ENCODE measurements around the gene UBE4A.

DNA sequence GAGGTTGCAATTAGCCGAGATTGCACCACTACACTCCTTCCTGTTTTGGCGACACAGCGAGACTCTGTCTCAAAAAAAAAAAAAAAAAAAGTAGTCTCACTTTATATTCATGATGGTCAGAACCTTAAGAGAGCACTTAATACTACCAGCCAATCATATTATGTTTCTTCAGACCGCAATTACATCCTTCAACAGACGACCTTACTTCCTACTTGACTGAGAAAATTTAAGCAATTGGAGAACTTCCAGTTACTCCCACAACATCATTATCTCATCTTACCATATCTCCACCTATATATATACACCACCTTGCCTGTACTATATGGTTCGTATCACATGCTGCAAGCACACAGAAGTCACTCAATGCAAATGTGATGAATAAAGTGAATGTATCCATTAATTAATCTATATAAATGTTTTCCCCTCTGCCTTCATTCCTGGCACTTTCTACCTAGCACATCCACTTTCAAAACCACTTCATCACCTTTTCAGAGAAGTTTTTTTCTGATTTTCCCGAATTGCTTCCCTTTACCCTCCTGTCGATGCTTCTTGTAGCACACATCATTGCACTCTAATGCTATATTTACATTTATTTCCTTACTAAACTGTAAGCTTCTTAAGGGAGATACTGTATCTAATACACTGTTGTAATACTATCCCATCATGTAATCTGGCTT, 55.8 kb downstream of the UBE4A start:
- TF ChIP-seq, protein P1, sequence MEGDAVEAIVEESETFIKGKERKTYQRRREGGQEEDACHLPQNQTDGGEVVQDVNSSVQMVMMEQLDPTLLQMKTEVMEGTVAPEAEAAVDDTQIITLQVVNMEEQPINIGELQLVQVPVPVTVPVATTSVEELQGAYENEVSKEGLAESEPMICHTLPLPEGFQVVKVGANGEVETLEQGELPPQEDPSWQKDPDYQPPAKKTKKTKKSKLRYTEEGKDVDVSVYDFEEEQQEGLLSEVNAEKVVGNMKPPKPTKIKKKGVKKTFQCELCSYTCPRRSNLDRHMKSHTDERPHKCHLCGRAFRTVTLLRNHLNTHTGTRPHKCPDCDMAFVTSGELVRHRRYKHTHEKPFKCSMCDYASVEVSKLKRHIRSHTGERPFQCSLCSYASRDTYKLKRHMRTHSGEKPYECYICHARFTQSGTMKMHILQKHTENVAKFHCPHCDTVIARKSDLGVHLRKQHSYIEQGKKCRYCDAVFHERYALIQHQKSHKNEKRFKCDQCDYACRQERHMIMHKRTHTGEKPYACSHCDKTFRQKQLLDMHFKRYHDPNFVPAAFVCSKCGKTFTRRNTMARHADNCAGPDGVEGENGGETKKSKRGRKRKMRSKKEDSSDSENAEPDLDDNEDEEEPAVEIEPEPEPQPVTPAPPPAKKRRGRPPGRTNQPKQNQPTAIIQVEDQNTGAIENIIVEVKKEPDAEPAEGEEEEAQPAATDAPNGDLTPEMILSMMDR (IDR thresholded peaks at IDR 0.05; ENCODE audit: borderline replicate concordance, extremely low read depth, low read length, poor library complexity, severe bottlenecking), result no peak
- TF ChIP-seq EZH2 (IDR thresholded peaks at IDR 0.05; ENCODE audit: borderline replicate concordance, low read depth, low read length, severe bottlenecking), result no peak

Data from DND-41 (cell line).